ENCODE measurements around the gene SOX5. TPM values are rescaled to one million over a fixed set of nuclear protein-coding genes. Genes with fewer than 3 reads are reported as not detected.

SOX5 gene
- total RNA-seq, 6 experiments from 2014 or later = 14.8 to 34.3 (median 31.1) TPM

- Histone ChIP-seq H3K36me3 (no peaks in the 10 kb centered on the region), H3K27me3 (no peaks in the 10 kb centered on the region), H3K4me1 (no peaks in the 10 kb centered on the region), H3K9me3 (no peaks in the 10 kb centered on the region), H3K4me3 (no peak overlapping the region), H3K27ac (no peak overlapping the region)
- no peak for TF ChIP-seq CTCF (IDR thresholded peaks at IDR 0.05)
- no peak for TF ChIP-seq POLR2A (IDR thresholded peaks at IDR 0.05)
- intact Hi-C loops (cut with DNase I) = no loop called here
- ATAC-seq (no peak), DNase-seq (no peak)
- 91% methylated on average over 4 of the region's 7 CpGs for WGBS (ENCODE audit: insufficient coverage, low coverage, low lambda C conversion rate, missing lambda C conversion rate)
Observed at GRCh38 chr12:23674064-23674463, 275.4 kb downstream of the SOX5 start.

- Histone ChIP-seq H3K4me1 (no peaks in the 10 kb centered on the region), H3K9me3 (no peaks in the 10 kb centered on the region), H3K27ac (no peak overlapping the region), H3K27me3 (no peaks in the 10 kb centered on the region), H3K36me3 (no peaks in the 10 kb centered on the region), H3K4me3 (no peak overlapping the region)
- 84% methylated on average over 3 of the region's 3 CpGs for WGBS (ENCODE audit: insufficient coverage, low coverage, low lambda C conversion rate, missing lambda C conversion rate)
- intact Hi-C loops (cut with DNase I) = no loop called here
- no peak for TF ChIP-seq CTCF (IDR thresholded peaks at IDR 0.05)
- TF ChIP-seq POLR2A (IDR thresholded peaks at IDR 0.05) = no peak
- DNase-seq = no peak
- no peak for ATAC-seq
Observed at GRCh38 chr12:23671881-23672280, 277.6 kb downstream of the SOX5 start.

GRCh38 chr12:23670684-23671083 is 278.8 kb downstream of the SOX5 start:
- intact Hi-C loops (cut with DNase I) = no loop called here
- Histone ChIP-seq H3K4me1 (no peaks in the 10 kb centered on the region), H3K9me3 (no peaks in the 10 kb centered on the region), H3K27ac (no peak overlapping the region), H3K36me3 (no peaks in the 10 kb centered on the region), H3K4me3 (no peak overlapping the region), H3K27me3 (no peaks in the 10 kb centered on the region)
- TF ChIP-seq CTCF (IDR thresholded peaks at IDR 0.05) = no peak
- no peak for TF ChIP-seq POLR2A (IDR thresholded peaks at IDR 0.05)
- WGBS (ENCODE audit: insufficient coverage, low coverage, low lambda C conversion rate, missing lambda C conversion rate) = 59% methylated on average over 2 of the region's 2 CpGs
- DNase-seq (no peak), ATAC-seq (no peak)

GRCh38 chr12:23669691-23670090 is 279.8 kb downstream of the SOX5 start:
- no peaks in the 10 kb centered on the region for H3K27me3 ChIP-seq
- TF ChIP-seq CTCF (IDR thresholded peaks at IDR 0.05) (no peak), POLR2A (IDR thresholded peaks at IDR 0.05) (no peak)
- H3K4me1 ChIP-seq = no peaks in the 10 kb centered on the region
- H3K36me3 ChIP-seq = no peaks in the 10 kb centered on the region
- H3K9me3 ChIP-seq = no peaks in the 10 kb centered on the region
- intact Hi-C loops (cut with DNase I) = no loop called here
- 84% methylated on average over 4 of the region's 6 CpGs for WGBS (ENCODE audit: insufficient coverage, low coverage, low lambda C conversion rate, missing lambda C conversion rate)
- ATAC-seq (no peak), DNase-seq (no peak)
- H3K27ac ChIP-seq = no peak overlapping the region
- H3K4me3 ChIP-seq = no peak overlapping the region

- no peak for TF ChIP-seq CTCF (IDR thresholded peaks at IDR 0.05)
- TF ChIP-seq POLR2A (IDR thresholded peaks at IDR 0.05) = no peak
- H3K4me1 ChIP-seq = no peaks in the 10 kb centered on the region
- no peaks in the 10 kb centered on the region for H3K36me3 ChIP-seq
- no peak overlapping the region for H3K4me3 ChIP-seq
- H3K27ac ChIP-seq = no peak overlapping the region
- no peaks in the 10 kb centered on the region for H3K27me3 ChIP-seq
- 70% methylated on average over 5 of the region's 5 CpGs for WGBS (ENCODE audit: insufficient coverage, low coverage, low lambda C conversion rate, missing lambda C conversion rate)
- ATAC-seq (no peak), DNase-seq (no peak)
- intact Hi-C loops (cut with DNase I) = no loop called here
- H3K9me3 ChIP-seq = no peaks in the 10 kb centered on the region
Observed at GRCh38 chr12:23666866-23667265, 282.6 kb downstream of the SOX5 start.

Data from right lobe of liver (tissue), 6 donors.